ENCODE measurements around the gene CTDP1.
A peak's percentile ranks its signal among the peaks of the same experiment; 100 is the strongest.

Gene CTDP1

DNA sequence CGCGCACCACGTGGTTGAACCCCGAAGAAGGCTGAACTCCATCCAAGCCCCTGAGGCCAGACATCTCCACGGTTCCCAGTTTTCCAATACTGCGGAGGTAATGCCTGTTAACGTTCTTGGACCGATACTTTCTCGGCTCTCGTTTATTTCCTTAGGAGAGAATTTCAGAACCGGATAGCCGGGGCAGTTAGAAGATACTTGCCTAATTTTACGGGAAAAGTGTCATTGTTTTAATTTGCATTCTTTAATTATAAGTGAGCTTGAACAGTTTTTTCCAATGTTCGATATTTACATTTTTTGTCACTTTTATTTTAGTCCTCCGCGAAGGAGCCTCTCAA lies 107.9 kb downstream of the CTDP1 start:
- no peak for DNase-seq

GRCh38 chr18:79787865-79788733 lies 108.5 kb downstream of the CTDP1 start:
- no peak for DNase-seq

- DNase-seq: no peak
These were observed 109.1 kb downstream of the CTDP1 start for GRCh38 chr18:79788734-79789085.

DNA sequence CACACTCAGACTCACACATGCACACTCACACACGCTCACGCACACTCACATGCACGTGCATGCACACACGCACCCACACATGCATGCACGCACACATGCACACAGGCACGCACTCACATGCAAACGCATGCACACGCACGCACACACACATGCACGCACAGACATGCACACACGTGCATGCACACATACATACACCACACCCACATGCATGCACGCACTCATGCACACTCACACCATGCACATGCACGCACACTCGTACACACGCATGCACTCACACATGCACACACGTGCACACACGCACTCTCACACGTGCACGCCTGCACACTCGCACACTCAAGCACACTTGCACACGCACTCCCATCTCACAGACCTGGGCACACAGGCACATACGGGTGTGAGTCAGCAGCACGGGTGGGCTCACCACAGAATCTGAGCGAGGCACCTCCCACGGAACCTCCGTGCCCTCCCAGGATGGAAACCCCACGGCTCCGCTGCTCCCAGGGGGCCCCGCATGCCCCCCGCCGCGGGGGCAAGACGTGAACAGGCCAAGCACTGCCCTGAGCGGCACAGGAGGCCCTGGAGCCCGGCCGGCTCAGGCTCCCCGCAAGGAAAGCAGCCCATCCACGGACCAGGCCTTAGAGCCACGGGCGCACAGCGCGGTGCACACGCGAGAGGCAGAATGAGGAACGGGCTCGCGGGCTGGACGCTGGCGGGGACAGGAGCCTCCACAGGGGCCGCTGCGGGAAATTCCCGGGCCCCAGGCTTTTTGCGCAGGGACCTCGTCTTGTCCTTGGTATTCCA lies 109.7 kb downstream of the CTDP1 start:
- no peak for DNase-seq

GRCh38 chr18:79789901-79790890 lies 110.6 kb downstream of the CTDP1 start:
- no peak for DNase-seq

DNA sequence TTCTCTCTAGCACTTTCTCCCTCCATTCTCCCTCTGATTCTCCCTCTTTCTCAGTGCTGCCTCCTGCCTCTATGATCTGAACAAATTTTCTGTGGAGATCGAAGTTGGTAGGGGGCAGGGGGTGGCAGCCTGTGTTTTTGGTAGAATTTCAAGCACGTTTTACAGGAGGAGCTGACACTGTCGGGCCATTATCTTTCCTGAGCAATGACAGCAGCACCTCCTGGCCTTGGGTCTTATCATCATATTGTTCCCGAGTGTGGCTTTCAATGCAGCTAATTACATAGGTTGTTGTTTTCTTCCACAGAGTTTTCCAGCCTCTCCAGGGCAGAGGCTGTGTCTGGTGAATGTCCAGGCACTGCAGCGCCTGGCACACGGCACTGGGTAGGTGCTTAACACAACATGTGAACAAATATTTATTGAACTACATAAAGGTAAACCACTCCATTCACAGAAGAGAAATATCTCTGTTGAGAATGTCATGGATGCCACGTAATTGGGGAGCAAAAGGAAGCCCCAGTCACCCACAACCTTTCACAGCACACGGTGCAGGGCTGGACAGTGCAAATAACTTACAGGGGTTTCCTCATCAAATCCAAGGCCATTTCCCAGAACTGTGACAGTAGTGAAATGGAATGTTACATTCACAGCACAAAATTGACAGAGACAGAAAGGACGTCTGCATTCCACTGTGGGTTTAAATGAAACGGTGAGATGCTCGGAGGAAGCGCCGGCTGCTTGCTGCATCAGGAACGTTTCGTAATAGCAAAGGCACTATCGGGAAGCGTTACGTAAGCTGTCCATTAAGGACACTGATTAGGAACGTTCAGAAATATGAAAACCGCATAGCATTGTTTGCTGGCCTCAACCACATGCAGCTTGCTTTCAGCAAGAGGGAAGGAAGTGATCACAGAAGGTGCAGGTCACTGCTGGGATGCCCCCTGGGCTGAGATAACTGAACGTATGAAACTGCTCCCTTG lies 111.7 kb downstream of the CTDP1 start:
- DNase-seq: peak; percentile 90

DNA sequence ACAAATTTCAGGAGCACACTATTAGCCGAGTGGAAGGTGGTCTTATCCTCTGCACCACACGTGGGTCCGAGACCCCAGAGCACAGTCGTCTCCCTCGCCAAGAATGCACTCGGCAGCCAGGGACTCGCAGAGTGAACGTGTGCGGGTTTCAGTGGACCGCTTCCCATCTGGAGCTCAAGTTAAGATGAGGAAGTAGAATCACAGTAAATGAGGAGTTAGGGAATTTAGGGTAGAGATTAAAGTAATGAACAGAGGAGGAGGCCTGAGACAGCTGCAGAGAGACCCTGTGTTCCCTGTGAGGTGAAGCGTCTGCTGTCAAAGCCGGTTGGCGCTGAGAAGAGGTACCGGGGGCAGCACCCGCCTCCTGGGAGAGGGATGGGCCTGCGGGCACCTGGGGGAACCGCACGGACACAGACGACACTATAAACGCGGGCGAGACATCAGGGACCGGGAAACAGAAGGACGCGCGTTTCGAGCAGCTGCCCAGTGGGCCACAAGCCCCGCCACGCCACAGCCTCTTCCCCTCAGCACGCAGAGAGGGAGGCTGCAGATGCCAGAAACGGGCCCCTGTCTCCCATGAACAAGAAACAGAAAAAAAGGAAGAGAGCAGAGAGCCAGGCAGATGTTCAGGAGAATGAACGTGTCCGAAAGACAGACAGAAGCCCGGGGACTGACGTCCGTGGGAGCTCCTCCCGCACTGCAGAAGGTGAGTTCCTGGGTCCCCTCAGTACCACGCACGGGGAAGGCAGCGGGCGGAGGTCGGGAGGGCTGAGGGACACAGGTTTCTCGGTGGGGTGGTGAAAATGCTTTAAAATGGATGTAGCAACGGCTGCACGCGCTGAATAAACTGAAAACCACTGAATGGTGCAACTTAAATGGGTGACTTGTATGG lies 112.7 kb downstream of the CTDP1 start:
- no peak for DNase-seq

GRCh38 chr18:79792988-79793355 lies 113.4 kb downstream of the CTDP1 start:
- peak; percentile 82 for DNase-seq

DNA sequence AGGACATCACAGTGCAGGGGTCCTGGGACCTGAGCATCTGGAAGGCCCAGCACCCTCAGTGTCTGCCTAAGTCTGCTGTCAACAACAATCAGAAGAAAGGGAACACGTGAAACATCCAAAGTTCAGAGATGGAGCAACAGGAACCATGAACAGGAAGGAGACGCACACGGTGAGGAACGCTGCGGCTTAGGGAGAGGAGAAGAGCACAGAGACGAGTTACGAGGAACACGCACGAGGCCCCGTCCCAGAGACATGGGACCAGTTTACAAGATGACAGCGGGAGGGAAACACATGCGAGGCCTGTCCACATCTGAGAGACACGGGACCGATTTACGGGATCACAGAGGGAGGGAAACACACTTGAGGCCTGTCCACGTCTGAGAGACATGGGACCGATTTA lies 115.2 kb downstream of the CTDP1 start:
- peak; percentile 29 for DNase-seq

DNA sequence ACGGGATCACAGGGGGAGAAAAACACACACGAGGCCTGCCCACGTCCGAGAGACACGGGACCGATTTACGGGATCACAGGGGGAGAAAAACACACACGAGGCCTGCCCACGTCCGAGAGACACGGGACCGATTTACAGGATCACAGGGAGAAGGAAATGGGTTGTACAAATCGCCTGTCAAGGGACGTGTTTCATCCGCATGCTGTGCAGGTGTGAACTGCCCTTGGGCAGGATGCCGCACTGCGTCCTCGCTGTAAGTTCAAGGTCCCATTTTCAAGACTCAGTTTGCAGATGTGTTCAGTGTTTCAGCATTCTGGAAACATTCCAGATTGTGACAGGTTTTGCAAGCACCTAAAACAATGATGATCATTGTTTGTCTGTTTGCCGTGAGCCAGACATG lies 115.8 kb downstream of the CTDP1 start:
- DNase-seq: no peak

GRCh38 chr18:79796016-79796415 lies 116.4 kb downstream of the CTDP1 start:
- DNase-seq: no peak

DNA sequence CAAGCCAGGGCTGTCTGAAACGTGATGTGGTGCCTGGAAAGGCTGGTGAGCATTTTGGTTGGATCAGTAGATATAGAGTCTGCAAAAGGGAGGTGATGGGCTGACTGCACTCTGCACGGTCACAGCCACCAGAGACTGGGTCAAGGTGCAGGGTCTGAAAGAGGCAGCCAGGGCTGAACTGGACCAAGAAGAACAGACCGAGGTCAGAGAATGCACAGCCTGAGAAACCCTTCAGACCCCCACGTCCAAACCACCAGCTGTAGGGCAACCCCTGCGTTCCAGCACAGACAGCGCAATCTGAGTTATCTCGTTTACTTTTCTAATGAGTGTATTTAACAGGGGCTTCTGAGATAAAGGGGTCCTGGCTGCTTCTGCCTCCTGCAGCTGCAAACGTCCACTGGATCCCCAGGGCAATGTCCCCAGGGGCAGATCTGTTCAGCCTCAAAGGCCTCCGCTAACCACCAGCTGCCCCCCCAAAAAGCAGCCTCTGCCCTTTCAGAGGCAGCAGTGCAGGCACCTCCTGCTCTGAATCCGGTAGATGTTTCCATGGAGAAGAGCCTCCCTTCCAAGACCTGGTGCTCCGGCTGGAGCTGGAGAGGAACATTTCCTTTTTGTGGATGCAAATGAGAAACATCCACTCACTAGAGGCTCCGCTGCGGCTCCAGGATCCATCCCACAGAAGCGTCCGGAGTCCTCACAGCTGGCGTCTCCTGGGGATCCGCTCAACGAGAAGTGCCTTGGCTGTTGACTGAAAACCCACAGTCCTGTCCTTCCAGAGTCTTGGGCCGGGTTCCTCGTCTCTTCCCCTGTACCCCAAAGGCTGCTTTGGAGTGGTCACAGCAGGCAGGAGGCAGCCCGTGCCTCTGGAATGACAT lies 117.2 kb downstream of the CTDP1 start:
- DNase-seq: no peak

- DNase-seq: peak; percentile 33
These were observed 118.1 kb downstream of the CTDP1 start, which contains the start of gene KCNG2 for GRCh38 chr18:79797518-79798345. TSS of gene KCNG2 (plus strand) at chr18:79797938. CDS start at chr18:79863668, 65,730 bp downstream.

- DNase-seq: no peak
These were observed 118.9 kb downstream of the CTDP1 start for GRCh38 chr18:79798346-79798998.

DNA sequence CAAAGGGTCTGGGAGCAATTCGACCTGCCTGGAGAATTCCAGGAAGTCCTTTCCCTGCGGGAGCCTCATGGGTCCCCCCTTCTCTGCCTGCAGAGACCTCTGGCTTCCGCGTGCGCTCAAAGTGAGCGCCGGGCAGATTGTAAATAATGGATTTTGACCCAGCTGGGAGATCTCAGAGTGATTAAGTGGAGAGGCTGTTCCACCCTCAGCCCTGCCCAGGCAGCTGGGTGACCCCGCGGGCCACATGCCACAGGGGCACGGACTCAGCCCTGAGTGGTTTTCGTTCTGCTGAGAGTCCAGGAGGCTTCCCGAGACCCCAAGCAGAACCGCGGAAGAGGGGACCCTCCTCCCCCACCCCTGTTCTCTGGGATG lies 119.4 kb downstream of the CTDP1 start:
- no peak for DNase-seq

DNA sequence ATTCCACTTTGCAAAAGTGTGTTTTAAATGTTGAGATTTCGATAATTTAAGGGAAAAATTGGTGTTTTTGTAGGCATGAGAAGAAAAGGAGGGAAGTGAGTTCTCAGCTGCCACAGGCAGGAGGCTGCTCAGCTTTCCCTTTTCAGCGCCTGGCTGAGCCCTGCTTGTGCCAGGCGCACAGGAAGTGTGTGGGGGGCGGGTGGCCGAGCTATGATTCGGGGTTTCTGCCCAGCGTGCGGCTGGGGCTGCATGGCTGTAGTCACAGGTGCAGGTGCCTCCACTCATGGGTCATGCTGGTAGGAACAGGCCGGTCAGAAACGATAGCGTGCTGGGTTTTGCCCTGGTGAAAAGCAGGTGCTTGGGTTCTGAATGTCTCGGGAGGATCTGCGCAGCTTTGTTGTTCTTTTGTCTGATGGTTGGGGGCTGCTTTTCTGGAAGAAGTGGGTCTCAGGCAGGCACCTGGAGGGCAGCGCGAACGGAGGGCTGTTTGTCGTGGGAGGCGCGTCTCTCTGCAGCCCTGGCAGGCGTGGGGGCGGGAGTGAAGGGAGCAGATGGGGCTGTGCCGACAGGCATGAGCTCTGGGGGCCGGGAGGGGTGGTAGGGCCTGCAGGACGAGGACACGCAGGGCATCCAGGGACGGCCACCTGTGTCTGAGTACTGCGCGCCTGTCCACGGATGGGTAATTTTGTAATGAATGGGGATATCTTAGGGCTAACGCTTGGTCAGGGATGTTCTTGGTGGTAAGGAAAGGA lies 120.2 kb downstream of the CTDP1 start:
- DNase-seq: peak; percentile 31

Data from suppressor macrophage treated with lipopolysaccharide for 4 hours (primary cell).